Urothelium cell line (cell line): ENCODE data around the gene EPHA6.
A peak's percentile ranks its signal among the peaks of the same experiment; 100 is the strongest.
"Not testable (repeated sequence)": the region's sequence is repeated elsewhere in the genome, so short reads cannot be mapped to it uniquely, and the experiment has no call there.

Experiments
- DNase-seq: peaks from one replicate; pipeline ENCODE4 v3.0.0; 2011; ENCODE audit warnings: low spot score, mixed read lengths
- FAIRE-seq: peaks from 2 replicates; lab custom pipeline; 2011; peaks lifted over from hg19 to GRCh38; lab: Jason Lieb, UNC

The EPHA6 gene

DNA sequence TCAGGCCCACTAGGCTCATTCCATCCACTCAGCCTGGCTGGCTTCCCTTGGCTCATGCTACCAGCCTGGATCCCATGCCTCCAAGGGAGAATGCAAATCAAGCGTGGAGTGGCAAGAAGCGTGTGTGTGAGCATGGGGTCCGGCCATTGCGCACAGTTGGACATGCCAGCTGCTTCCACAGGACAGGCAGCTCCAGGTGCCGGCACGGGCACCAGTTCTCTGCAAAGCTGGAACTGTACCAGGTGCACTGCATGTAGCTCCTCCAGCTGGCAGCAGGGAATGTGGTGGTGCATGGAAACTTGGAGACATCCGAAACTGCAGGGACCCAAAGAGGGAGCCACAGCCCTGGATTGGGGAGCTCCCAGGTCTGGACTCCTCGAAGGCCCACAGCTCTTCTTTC lies 449.8 kb downstream of the EPHA6 start:
- DNase-seq: no peak
- FAIRE-seq: peak; percentile 32

DNA sequence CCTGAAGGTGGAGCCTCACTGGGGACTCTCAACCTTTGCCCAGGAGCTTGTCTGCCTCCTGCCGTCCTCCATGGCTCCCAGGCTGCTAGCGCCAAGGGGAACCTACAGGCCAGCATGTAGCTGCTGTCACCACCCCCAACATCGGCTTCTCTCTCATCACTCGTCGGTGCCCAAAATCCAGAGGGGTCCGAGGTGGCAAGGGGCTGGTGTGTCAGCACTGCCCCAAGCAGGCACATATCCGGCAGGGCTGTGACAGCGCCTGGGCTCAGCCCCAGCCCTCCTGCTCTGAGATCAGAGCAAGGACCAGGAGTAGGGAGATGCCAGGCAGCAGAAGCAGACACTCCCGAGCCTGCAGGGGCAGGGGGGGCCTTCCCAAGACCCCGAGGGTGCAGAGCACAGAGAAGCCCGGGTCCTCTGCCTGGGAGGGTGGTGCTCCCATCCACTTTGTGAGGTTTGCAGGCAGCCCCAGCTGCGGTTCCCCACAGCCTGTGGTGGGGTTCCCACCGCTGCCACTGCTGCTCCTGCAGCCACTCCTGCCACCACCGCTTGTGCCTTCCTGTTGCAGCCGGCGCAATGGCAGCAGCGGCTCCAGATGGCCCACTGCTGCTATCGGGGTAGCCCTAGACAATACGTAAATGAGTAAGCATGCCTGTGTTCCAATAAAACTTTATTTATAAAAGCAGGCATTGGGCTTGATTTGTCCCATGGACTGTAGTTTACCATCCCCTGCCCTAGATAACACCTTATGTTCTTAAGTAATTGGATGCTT lies 451.0 kb downstream of the EPHA6 start:
- FAIRE-seq (no peak), DNase-seq (no peak)

- DNase-seq (no peak), FAIRE-seq (no peak)
Observed at GRCh38 chr3:97269202-97269601, 454.8 kb downstream of the EPHA6 start.

GRCh38 chr3:97276879-97277550 lies 462.6 kb downstream of the EPHA6 start:
- DNase-seq: not testable (repeated sequence)

DNA sequence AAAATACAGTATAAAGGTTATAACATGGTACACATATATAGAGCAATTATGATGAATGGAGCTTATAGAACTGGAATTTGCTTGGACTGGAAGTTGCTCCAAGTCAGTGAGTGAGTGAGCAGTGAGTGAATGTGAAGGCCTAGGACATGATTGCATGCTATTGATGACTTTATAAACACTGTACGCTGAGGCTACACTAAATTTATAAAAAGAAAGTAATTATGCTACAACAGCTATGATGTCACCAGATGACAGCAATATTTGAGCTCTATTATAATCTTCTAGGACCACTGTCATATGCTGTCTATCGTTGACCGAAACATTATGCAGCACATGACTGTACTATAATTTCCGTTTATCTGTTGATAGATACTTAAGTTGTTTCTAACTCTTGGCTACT lies 463.3 kb downstream of the EPHA6 start:
- FAIRE-seq: no peak
- DNase-seq: no peak

More at GRCh38 chr3:97276879-97277550, 462.6 kb downstream of the EPHA6 start:
- peak; percentile 61 for FAIRE-seq

DNA sequence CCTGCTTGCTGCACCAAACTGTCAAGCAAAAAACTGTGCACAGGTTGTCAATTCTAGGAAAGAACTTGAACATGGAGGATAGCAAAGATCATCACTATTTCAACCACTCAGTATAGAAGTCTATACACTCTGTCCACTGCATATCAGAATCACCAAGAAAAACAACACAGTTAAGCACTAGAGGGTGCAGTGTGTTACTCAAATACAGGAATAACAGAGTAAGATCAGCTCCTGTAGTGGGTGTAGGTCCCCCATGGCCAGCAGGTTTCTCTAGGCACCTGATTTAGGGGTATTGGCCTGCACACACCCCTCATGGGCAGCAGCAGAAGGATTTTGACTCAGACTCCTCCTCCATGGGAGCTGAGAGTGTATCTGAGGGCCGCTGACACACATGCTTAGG lies 464.1 kb downstream of the EPHA6 start:
- FAIRE-seq: no peak

GRCh38 chr3:97291901-97292300 lies 477.5 kb downstream of the EPHA6 start:
- DNase-seq (no peak), FAIRE-seq (peak; percentile 35)

More for the DNA sequence above, 464.1 kb downstream of the EPHA6 start:
- no peak for DNase-seq

GRCh38 chr3:97293596-97294131 lies 479.3 kb downstream of the EPHA6 start:
- FAIRE-seq (peak; percentile 17), DNase-seq (no peak)

DNA sequence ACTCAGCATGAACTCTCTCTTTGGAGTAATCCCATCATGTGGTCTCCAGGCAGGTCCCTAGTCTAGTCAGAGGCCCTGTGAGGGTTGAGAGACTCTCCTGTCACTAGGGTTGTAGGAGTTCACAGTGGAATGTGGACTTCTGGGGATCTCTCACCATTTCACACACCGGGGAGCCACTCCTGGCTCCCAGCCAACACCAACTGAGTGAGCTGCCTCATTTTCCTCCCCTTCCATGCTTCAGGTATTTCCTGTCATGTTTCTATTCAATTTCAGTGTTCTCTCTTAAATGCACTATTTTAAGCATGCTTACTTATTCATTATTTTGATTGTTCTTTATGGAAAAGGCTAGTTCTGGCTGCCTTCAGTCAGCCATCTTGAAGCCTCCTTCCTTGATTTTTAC lies 482.6 kb downstream of the EPHA6 start:
- FAIRE-seq (no peak), DNase-seq (no peak)

- FAIRE-seq: no peak
Observed at GRCh38 chr3:97301114-97301513, 486.7 kb downstream of the EPHA6 start.

DNA sequence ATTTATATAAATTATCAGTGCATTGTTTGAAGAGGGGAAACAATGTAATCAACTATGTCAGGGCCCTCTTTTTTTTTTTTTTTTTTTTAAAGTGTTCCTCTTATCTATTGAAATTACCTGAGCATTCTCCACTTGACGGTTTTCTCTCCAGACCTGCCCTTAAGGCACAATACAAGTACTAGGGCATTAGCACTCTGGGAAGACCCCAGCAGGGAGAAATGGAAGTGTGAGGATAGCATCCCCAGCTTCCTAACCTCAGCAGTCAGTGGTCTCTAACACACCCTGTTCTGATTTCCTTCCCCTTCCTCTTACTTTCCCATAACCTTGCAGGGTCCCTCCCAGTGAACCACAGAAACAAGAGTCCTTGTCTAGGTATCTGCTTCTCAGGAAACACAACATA lies 491.8 kb downstream of the EPHA6 start:
- DNase-seq (no peak), FAIRE-seq (no peak)

More at GRCh38 chr3:97301114-97301513, 486.7 kb downstream of the EPHA6 start:
- no peak for DNase-seq

GRCh38 chr3:97338375-97338774 lies 524.0 kb downstream of the EPHA6 start:
- no peak for FAIRE-seq
- no peak for DNase-seq

DNA sequence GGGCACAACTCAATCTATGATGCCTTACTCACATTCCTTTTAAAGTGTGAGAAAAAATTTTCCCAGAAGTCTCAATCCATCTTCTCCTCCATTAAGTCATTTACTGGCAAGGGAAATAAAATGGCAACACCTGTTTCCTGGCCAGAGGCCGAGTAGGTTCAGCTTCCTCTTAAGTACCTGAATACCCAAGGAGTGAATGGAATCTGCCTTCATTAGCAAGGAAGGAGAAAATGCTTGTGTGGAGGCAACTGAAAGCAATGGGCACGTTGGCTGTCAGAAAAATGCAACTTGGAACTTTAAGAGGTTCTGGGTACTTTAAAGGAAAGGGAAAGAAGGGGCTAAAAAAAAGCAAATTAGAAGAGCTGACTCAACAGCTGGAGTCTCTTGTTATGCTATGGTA lies 526.5 kb downstream of the EPHA6 start:
- DNase-seq: no peak
- FAIRE-seq: no peak

DNA sequence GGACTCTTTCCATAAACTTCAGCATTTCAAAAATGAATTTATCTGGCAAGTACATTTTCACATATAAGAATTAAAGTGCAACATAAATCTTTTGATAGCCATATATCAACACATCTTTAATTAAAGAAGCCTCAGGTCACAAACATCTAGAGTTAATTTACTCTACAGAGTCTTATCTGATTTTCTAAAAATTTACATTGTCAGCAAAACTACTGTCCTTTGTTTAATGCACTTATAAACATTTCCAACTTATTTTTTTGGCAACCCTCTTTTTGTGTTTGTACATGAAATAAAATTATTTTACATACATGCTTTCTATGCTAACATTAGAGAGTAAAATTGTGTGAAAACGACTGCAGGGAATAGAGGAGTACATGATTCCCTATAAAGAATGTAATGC lies 533.4 kb downstream of the EPHA6 start:
- DNase-seq: no peak
- FAIRE-seq: no peak

GRCh38 chr3:97350971-97351370 lies 536.6 kb downstream of the EPHA6 start:
- FAIRE-seq (no peak), DNase-seq (no peak)

DNA sequence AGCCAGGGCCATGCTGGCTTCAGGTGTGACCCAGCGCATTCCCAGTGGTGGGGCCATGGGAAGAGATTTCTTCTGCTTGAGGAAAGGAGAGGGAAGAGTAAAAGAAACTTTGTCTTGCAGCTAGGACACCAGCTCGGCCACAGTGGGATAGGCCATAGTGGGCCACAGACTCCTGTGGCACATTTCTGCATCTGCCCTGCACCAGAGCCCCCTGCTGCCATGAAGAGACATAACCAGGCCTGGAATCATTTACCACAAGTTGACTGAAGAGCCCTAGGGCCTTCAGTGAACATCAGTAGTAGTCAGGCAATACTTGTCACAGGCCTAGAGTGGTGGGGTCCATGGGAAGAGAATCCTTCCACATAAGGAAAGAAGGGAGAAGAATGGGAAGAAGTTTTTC lies 538.8 kb downstream of the EPHA6 start:
- FAIRE-seq: no peak

DNA sequence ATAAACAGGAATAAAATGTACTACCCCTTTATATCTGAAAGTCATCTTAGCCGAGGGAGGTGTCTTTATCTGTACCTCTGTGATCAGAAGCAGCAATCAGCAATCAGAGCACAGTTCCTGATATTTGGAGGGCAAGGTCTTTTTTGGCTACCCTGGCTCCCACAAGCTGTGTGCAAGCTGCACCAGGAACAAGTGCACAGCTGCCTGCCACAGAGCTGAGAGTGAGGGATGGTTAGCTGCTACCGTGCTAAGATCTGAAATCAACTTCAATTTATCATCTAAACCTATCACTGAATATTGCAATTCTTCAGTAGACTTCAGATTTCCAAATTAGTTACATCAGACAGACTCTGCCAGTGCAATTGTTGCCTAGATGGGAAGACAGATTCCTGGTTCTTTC lies 545.6 kb downstream of the EPHA6 start:
- DNase-seq (no peak), FAIRE-seq (no peak)

More for the DNA sequence above, 538.8 kb downstream of the EPHA6 start:
- DNase-seq: no peak

DNA sequence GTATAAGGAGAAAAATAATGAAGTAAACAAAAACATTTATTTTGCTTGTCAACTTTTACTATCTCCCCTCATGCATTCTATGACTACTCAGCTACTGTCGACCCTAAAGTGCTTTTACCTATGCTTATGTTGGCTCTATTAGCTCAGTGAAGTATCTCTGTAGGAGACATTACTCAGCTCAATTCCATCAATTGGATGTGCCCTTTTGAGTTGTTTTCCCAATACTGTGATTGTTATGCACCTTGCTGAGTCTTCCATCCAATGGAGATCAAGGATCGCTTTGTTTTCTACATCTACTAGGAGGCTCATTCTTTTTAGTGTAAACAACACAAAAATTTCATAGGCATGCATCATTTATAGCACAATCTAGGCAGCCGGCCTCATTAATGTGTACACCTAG lies 546.4 kb downstream of the EPHA6 start:
- no peak for DNase-seq
- FAIRE-seq: no peak

- no peak for DNase-seq
- no peak for FAIRE-seq
Observed at GRCh38 chr3:97384583-97384982, 570.2 kb downstream of the EPHA6 start.

GRCh38 chr3:97388774-97389173 lies 574.4 kb downstream of the EPHA6 start:
- DNase-seq (no peak), FAIRE-seq (no peak)

DNA sequence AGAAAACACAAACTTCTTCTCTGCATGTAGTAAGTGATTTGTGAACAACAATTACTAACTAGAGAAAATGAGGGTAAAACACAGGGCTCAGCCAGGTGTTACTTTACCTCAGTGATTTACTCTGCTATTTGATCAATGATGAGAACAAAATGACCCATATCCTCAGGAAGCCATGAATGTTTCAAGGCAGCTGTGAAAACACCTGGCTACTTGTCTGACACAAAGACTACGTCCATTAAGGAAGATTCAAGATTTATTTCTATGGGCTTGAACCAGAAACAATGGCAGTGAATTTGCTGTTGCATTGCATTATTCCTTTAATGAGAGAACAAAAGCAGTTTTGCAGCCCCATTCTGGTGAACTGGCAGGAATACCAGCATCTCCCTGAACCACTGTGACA lies 575.5 kb downstream of the EPHA6 start:
- no peak for FAIRE-seq
- DNase-seq: no peak

DNA sequence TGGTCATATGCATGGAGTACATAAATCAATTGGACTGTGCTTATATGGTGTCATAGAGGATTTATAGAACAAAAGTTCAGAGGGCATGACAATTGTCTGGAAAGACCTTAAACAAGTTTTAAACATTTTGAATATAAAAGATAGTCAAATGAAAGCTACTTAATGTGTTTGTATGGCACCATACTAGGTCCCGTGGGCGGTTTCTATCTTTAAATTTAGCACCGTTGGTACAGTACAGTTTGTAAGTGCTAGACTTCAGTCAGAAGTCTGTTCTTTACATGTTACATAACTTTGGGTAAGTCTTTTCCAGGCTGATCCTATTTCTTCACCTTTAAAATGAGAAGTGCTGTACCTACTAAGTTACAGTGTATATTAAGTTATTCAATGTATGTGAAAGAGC lies 576.8 kb downstream of the EPHA6 start:
- no peak for FAIRE-seq
- DNase-seq: no peak
